Kidney capillary endothelial cell (primary cell): ENCODE data around the gene MYCBPAP.
"Not testable (repeated sequence)": the region's sequence is repeated elsewhere in the genome, so short reads cannot be mapped to it uniquely, and the experiment has no call there.

ENCODE experiments used
- DNase-seq: peaks from one replicate; pipeline ENCODE4 v3.0.0-alpha.2; 2018; ENCODE audit warnings: low spot score

MYCBPAP gene

GRCh38 chr17:50472286-50472685, 36.0 kb upstream of the MYCBPAP start:
- DNase-seq: no peak

GRCh38 chr17:50472761-50473161, 35.5 kb upstream of the MYCBPAP start:
- DNase-seq: not testable (repeated sequence)

- no peak for DNase-seq
Observed at GRCh38 chr17:50473901-50474300, 34.3 kb upstream of the MYCBPAP start.

GRCh38 chr17:50474523-50474922, 33.7 kb upstream of the MYCBPAP start:
- DNase-seq: no peak

GRCh38 chr17:50475362-50475761, 32.9 kb upstream of the MYCBPAP start:
- DNase-seq: no peak

GRCh38 chr17:50475775-50476544, 32.3 kb upstream of the MYCBPAP start:
- not testable (repeated sequence) for DNase-seq

GRCh38 chr17:50476545-50477315, 31.5 kb upstream of the MYCBPAP start:
- no peak for DNase-seq

GRCh38 chr17:50477976-50478375, 30.3 kb upstream of the MYCBPAP start:
- no peak for DNase-seq

GRCh38 chr17:50478391-50479381, 29.6 kb upstream of the MYCBPAP start, which contains the start of gene RSAD1:
TSS of gene RSAD1 (plus strand) at chr17:50478860. CDS start at chr17:50478885, 25 bp downstream.
- DNase-seq: peak; percentile 85

- DNase-seq: peak; percentile 80
Observed at GRCh38 chr17:50479522-50480141, 28.6 kb upstream of the MYCBPAP start.

- DNase-seq: no peak
Observed at GRCh38 chr17:50480142-50480764, 28.0 kb upstream of the MYCBPAP start.

- DNase-seq: peak; percentile 66
Observed at GRCh38 chr17:50480854-50481490, 27.3 kb upstream of the MYCBPAP start.

GRCh38 chr17:50481648-50482047, 26.6 kb upstream of the MYCBPAP start:
- no peak for DNase-seq

GRCh38 chr17:50482110-50482509, 26.1 kb upstream of the MYCBPAP start:
- DNase-seq: no peak

- DNase-seq: peak; percentile 91
Observed at GRCh38 chr17:50482516-50482915, 25.7 kb upstream of the MYCBPAP start.

- DNase-seq: no peak
Observed at GRCh38 chr17:50483266-50483665, 25.0 kb upstream of the MYCBPAP start.

GRCh38 chr17:50484386-50485155, 23.7 kb upstream of the MYCBPAP start:
- DNase-seq: no peak

- DNase-seq: no peak
Observed at GRCh38 chr17:50487213-50488096, 20.8 kb upstream of the MYCBPAP start.

- DNase-seq: no peak
Observed at GRCh38 chr17:50488880-50489279, 19.4 kb upstream of the MYCBPAP start.
